GM18951 (cell line): ENCODE results near the gene MAGEA8.
"Not testable (repeated sequence)": the region's sequence is repeated elsewhere in the genome, so short reads cannot be mapped to it uniquely, and the experiment has no call there.

Experiments
- in situ Hi-C: fragments of 300-500 bp; cut with MboI; formaldehyde crosslinking; loops from one replicate; pipeline ENCODE4 v1.12.0; 2022; ENCODE audit warnings: low sequenced_read_pairs, mixed read lengths, inconsistent platforms; ENCODE audit not compliant: unreplicated experiment

MAGEA8 gene

DNA sequence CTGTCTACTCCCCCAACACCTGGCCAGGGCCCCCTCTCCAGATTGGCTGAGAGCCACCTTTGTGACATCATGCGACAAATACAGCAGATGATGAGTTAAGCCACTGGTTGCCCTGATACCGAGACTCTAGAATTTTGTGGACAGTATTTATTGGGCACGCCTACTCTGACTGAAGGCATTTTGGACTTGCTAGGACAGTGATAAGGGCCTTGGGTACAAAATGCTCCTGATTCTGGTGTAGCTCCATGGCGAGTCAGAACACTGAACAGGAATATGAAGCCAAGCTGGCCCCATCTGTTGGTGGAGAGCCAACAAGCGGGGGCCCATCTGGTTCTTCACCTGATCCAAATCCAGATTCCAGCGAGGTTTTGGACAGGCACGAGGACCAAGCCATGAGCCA, 48.4 kb downstream of the MAGEA8 start, which contains the start of gene HSFX4:
Gene HSFX4, plus strand, starts transcription at position 174 of the 400 bp plus-strand sequence. Its CDS starts 72 bp downstream, at position 246.
- in situ Hi-C loops, result not testable (repeated sequence)

- in situ Hi-C loops, result not testable (repeated sequence)
Measured at GRCh38 chrX:149931355-149931754, 50.4 kb downstream of the MAGEA8 start.

GRCh38 chrX:149932150-149932549, 51.2 kb downstream of the MAGEA8 start:
- in situ Hi-C loops, result not testable (repeated sequence)

GRCh38 chrX:149932970-149933369, 52.0 kb downstream of the MAGEA8 start:
- in situ Hi-C loops, result not testable (repeated sequence)

DNA sequence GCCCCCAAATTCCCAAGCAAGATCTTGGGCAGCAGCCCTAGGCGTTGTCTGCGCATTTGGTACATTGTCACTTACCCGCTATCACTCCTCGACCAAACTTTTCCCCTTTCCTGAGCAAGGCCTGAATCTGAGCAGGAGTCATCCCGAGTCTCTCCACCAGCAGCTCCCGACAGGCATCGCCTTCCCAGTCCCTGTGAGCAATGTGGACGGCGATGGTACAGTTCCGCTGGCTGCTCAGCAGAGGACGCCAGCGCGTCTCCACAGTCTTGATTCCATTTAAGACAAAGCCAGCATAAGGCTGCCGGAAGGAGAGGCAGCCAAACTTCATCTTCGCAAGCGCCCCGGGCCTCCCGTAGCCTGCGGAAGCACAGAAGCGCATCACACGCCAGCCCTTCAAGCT, 52.6 kb downstream of the MAGEA8 start:
- in situ Hi-C loops, result not testable (repeated sequence)
